Spleen (tissue), 13 donors: ENCODE measurements around the gene IPO7. TPM values are rescaled to one million over a fixed set of nuclear protein-coding genes. Genes with fewer than 3 reads are reported as not detected.
"Not testable (repeated sequence)": the region's sequence is repeated elsewhere in the genome, so short reads cannot be mapped to it uniquely, and the experiment has no call there.

ENCODE experiments used
- DNase-seq: peaks from one replicate; pipeline ENCODE4 v3.0.0-alpha.2; 2020
- H3K27ac ChIP-seq, 8 donors: fragments of 200-600 bp; sonication (generic) in 7 of 8; 1 replicate in 4 of 8; 2 replicates in 4 of 8; pipeline versions ENCODE4 v1.5.0 to v1.8.0; 2016 to 2021; ENCODE audit warnings: inconsistent platforms in 4 of 8, mild to moderate bottlenecking in 4 of 8, moderate library complexity in 1 of 8
- H3K27me3 ChIP-seq, 7 donors: fragments of 200-600 bp; sonication (generic) in 6 of 7; replicated peaks in 1 of 7; 1 replicate in 4 of 7; 2 replicates in 3 of 7; pipeline versions ENCODE4 v1.5.0 to v1.8.0; 2016 to 2021; ENCODE audit warnings: inconsistent platforms in 3 of 7, mild to moderate bottlenecking in 1 of 7
- H3K36me3 ChIP-seq, 6 donors: fragments of 200-600 bp; sonication (generic) in 5 of 6; 1 replicate in 4 of 6; 2 replicates in 2 of 6; pipeline versions ENCODE4 v1.5.0 to v1.8.0; 2016 to 2021; ENCODE audit warnings: inconsistent platforms in 2 of 6
- H3K4me1 ChIP-seq, 6 donors: fragments of 200-600 bp; sonication (generic) in 5 of 6; 1 replicate in 3 of 6; 2 replicates in 3 of 6; pipeline versions ENCODE4 v1.5.0 to v1.8.0; 2016 to 2021; ENCODE audit warnings: inconsistent platforms in 3 of 6
- H3K4me3 ChIP-seq, 8 donors: fragments of 200-600 bp; sonication (generic) in 7 of 8; 1 replicate in 4 of 8; 2 replicates in 4 of 8; pipeline versions ENCODE4 v1.5.0 to v1.8.0; 2016 to 2021; ENCODE audit warnings: inconsistent platforms in 4 of 8, mild to moderate bottlenecking in 4 of 8, moderate library complexity in 2 of 8
- H3K9me3 ChIP-seq, 8 donors: fragments of 200-600 bp; sonication (generic) in 7 of 8; 1 replicate in 4 of 8; 2 replicates in 4 of 8; pipeline versions ENCODE4 v1.5.0 to v1.8.0; 2016 to 2021; ENCODE audit warnings: inconsistent platforms in 4 of 8
- POLR2A ChIP-seq, 3 donors: fragments of 450-650 bp; IDR thresholded peaks; one replicate each; pipeline ENCODE4 v1.5.1; 2017; ENCODE audit warnings: antibody characterized with exemption in 3 of 3, mild to moderate bottlenecking in 1 of 3
- POLR2AphosphoS5 ChIP-seq, 3 donors: sonication (generic); formaldehyde crosslinking; IDR thresholded peaks; one replicate each; pipeline ENCODE4 v1.5.1; 2017; ENCODE audit warnings: antibody characterized with exemption in 3 of 3
- WGBS, 5 donors: extraction: QIAGEN DNeasy Blood & Tissue Kit in 3 of 5; methylation state at CpG; one replicate each; pipeline versions ENCODE4 v1.1.5 to v1.1.7; 2013 to 2018; 5-methylcytosine and 5-hydroxymethylcytosine counted together
- intact Hi-C: fragments of 100-400 bp; cut with DNase I; formaldehyde crosslinking; loops from one replicate; pipeline ENCODE4 v1.15.0; 2023; ENCODE audit warnings: low total_unique reads
- long read RNA-seq, 2 donors: transcript quantifications; one replicate each; lab custom pipeline, GENCODE V29; 2026
- polyA plus RNA-seq, 3 donors: library from polyadenylated mRNA; stranded (reverse); fragments of 200-250 nt; gene quantifications; one replicate each; pipeline ENCODE4 v1.2.1, GENCODE V29; 2013
- total RNA-seq, 7 donors: library from RNA; depleted of rRNA in 3 of 7; stranded (reverse); fragments of >200 nt in 3 of 7; fragmentation: NEBNext Ultra II Directional in 4 of 7; extraction: Animal tissue kit (Norgen Biotek cat#: 25700) in 4 of 7; gene quantifications; one replicate each; pipeline versions ENCODE4 v1.1.0 to v1.2.1, GENCODE V29; 2016 to 2021
- TF ChIP-seq, protein P1 (sequence below), 11 experiments: fragments of 200-600 bp in 7 of 11; fragments of 450-650 bp in 4 of 11; sonication (generic) in 4 of 11; IDR thresholded peaks in 8 of 11; conservative IDR thresholded peaks in 3 of 11; 1 replicate in 7 of 11; 2 replicates in 4 of 11; pipeline versions ENCODE4 v1.4.0 to v1.8.0; 2016 to 2021; ENCODE audit warnings: antibody characterized with exemption in 11 of 11, inconsistent platforms in 4 of 11, mild to moderate bottlenecking in 1 of 11
- donor health status: healthy with polysubstance abuse.
- donor health status: DM: no; HTN: no; CAD: no; lungs with moderate emphysema.
- donor health status: DM: no; HTN: no; CAD: no.
- donor health status: Bipolar disorder and iron deficiency.
- donor health status: healthy.
- donor health status: DM: no; HTN: no; CAD: no.
- donor health status: DM: yes; HTN: yes; CAD: no.

IPO7 gene
- total RNA-seq: 100 to 1,000 TPM in 1 of 7 donors, 10 to 100 TPM in 6; 53.9 to 104 (median 67.7) TPM
- 10 to 100 TPM; 12.8 to 20.0 (median 17.9) TPM for polyA plus RNA-seq
- long read RNA-seq, donor 1, full-length matches to known transcripts: 4 of 14 reads
- long read RNA-seq, donor 1, partial matches to known transcripts: 10 of 14 reads
- long read RNA-seq, donor 1, other reads (novel, unspliced or antisense): 0 of 14 reads
- long read RNA-seq, donor 2, partial matches to known transcripts: 16 of 16 reads
- long read RNA-seq, donor 2, other reads (novel, unspliced or antisense): 0 of 16 reads

DNA sequence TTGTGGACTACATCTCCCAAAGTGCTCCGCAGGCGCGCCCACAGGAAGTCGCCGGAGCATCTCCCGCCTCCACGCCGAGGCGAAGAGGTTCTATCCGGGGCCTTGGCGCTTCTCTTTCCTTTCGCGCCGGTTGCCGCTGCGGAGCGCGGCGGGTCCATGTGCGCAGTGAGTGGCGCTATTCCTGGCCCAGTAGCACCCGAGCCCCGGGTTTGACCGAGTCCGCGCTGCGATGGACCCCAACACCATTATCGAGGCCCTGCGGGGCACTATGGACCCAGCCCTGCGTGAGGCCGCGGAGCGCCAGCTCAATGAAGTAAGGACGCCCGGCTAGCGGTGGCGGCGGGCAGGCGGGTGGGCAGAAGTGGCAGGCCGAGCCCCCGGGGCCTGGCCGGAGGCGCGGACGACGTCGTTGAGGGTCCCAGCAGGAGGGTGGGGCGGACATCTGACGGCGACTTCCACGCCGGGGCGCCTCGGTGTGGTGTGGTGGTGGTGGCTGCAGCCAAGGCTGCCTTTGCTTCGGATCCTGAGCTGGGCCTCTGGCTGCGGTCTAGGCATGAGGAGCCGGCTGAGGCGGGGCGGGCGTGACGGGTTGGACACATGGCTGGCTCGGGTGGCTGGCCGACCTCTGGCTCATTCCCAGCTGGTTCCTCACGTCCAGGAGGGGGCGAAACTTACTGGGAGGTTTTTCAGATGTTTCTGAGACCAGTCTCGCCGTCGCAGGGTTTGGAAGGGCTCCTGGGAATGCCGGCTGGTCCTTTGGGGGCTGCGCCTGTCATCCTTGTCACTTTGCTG lies at the start of gene IPO7:
IPO7 (plus strand) TSS at position 118 of the 792 bp plus-strand sequence; CDS start at position 230, 112 bp downstream.
- TF ChIP-seq POLR2A (IDR thresholded peaks at IDR 0.05) (peak in 2 of 3 donors; percentile 50 to 62), POLR2AphosphoS5 (IDR thresholded peaks at IDR 0.05) (peak; percentile 95 to 98 (median 97))
- TF ChIP-seq, protein P1, sequence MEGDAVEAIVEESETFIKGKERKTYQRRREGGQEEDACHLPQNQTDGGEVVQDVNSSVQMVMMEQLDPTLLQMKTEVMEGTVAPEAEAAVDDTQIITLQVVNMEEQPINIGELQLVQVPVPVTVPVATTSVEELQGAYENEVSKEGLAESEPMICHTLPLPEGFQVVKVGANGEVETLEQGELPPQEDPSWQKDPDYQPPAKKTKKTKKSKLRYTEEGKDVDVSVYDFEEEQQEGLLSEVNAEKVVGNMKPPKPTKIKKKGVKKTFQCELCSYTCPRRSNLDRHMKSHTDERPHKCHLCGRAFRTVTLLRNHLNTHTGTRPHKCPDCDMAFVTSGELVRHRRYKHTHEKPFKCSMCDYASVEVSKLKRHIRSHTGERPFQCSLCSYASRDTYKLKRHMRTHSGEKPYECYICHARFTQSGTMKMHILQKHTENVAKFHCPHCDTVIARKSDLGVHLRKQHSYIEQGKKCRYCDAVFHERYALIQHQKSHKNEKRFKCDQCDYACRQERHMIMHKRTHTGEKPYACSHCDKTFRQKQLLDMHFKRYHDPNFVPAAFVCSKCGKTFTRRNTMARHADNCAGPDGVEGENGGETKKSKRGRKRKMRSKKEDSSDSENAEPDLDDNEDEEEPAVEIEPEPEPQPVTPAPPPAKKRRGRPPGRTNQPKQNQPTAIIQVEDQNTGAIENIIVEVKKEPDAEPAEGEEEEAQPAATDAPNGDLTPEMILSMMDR (IDR thresholded peaks at IDR 0.05 in 8 of 11, conservative IDR thresholded peaks at IDR 0.05 in 3 of 11): peak in 5 of 11 experiments; percentile 8 to 33 (median 13)
- peak; percentile 97 for DNase-seq
- no peaks in the 10 kb centered on the region for H3K9me3 ChIP-seq
- H3K4me3 ChIP-seq: peak within 1 kb of the TSS; percentile 81 to 99 (median 94)
- peak within 1 kb of the TSS; percentile 84 to 94 (median 91) for H3K27ac ChIP-seq
- peaks cover 21 to 54% (median 41%) of the 10 kb centered on the region in 6 donors for H3K4me1 ChIP-seq
- peaks cover 0 to 21% (median 3%) of the 10 kb centered on the region in 6 donors for H3K36me3 ChIP-seq
- intact Hi-C loops: no loop called here
- H3K27me3 ChIP-seq: no peaks in the 10 kb centered on the region
- WGBS, 5 donors: 0 to 1% (median 0%) methylated on average over 32 to 70 of the region's 70 CpGs

DNA sequence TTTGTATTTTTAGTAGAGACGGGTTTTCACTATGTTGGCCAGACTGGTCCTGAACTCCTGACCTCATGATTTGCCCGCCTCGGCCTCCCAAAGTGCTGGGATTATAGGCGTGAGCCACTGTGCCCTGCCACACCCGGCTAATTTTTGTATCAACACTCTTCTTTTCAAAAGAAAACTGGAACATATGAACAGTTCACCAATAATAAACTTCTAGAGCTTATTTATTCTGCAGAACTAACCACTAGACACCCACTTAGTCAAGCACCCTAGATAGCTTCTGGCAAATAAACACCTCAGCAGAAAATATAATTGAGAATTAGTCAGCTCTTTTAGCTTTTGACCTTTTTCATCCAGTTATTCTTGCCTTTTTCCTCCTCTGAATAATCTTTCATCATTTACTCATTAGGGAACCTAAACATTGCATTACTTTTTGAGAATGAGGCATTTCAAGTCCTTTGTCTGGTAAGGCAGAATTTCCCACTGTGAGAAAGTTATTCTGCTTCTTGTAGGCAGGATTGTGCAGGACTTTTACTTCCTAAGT lies 42.7 kb upstream of the IPO7 start:
- no peak for TF ChIP-seq POLR2A (IDR thresholded peaks at IDR 0.05)
- intact Hi-C loops: no loop called here
- Histone ChIP-seq H3K4me1 (no peaks in the 10 kb centered on the region), H3K27ac (no peak overlapping the region), H3K4me3 (no peak overlapping the region), H3K27me3 (no peaks in the 10 kb centered on the region), H3K9me3 (no peaks in the 10 kb centered on the region), H3K36me3 (no peaks in the 10 kb centered on the region)
- WGBS, 5 donors: 70 to 84% (median 72%) methylated on average over 5 of the region's 5 CpGs
- DNase-seq: peak; percentile 13

DNA sequence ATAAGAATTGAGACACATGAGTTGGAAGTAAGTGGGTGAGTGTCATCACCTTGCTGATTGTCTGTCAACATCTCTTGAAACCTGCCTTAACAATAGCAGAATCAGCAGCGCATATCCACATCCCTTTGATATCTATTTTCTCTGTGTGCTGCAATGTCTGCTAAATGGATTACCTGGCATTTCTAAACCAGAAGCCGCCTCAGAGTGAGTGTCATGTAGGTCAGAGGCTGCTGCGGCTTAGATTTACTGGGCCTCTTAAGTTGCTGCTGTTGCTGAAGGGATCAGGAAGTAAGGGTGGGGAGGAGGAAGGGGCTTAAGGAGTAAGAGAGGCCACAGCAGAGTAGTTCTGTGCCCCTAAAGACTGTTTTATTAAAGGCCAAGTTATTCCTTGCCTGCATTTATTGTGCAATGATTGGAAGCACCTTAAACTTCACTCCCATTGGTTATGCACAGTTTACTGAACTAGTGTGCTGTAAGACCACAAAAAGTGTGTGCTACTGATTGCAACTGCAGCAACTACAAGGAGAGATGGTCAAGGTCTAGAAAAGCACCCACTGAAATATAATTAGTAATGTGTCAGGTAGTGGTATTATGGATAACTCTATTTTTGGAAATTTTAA lies 40.3 kb upstream of the IPO7 start:
- TF ChIP-seq, protein P1 (IDR thresholded peaks at IDR 0.05 in 8 of 11, conservative IDR thresholded peaks at IDR 0.05 in 3 of 11): no peak
- TF ChIP-seq POLR2AphosphoS5 (IDR thresholded peaks at IDR 0.05): no peak
- TF ChIP-seq POLR2A (IDR thresholded peaks at IDR 0.05): no peak
- 31 to 48% (median 41%) methylated on average over 3 of the region's 3 CpGs for WGBS, 5 donors
- no peaks in the 10 kb centered on the region for H3K4me1 ChIP-seq
- DNase-seq: no peak
- H3K4me3 ChIP-seq: no peak overlapping the region
- no peaks in the 10 kb centered on the region for H3K36me3 ChIP-seq
- intact Hi-C loops: no loop called here
- H3K27ac ChIP-seq: no peak overlapping the region
- H3K9me3 ChIP-seq: no peaks in the 10 kb centered on the region
- no peaks in the 10 kb centered on the region for H3K27me3 ChIP-seq

DNA sequence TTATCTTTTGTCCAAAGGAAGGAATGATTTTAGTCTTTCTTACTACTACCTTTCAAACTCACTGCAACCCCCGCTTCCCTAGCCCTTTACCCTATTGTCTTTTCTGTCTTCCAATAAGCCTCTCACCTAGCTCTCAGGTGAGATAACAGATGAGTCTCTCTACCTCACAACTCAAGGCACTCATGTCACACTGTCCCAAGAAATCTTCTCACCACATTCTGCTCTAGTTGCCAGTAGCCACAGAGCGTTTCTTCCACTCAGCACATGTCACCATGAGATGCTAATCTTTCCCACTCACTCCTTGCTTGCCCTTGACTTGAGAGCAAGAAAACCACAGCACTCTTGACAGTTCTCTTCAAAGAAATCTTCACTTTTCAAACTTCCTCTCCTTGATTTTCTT lies 37.4 kb upstream of the IPO7 start:
- peak; percentile 0 for DNase-seq
- peaks cover 0 to 8% (median 0%) of the 10 kb centered on the region in 7 donors for H3K27me3 ChIP-seq
- H3K36me3 ChIP-seq: no peaks in the 10 kb centered on the region
- H3K4me1 ChIP-seq: no peaks in the 10 kb centered on the region
- no peak overlapping the region for H3K27ac ChIP-seq
- H3K9me3 ChIP-seq: no peaks in the 10 kb centered on the region
- TF ChIP-seq POLR2AphosphoS5 (IDR thresholded peaks at IDR 0.05) (no peak), POLR2A (IDR thresholded peaks at IDR 0.05) (no peak)
- TF ChIP-seq, protein P1 (IDR thresholded peaks at IDR 0.05 in 8 of 11, conservative IDR thresholded peaks at IDR 0.05 in 3 of 11): no peak
- intact Hi-C loops: no loop called here
- H3K4me3 ChIP-seq: no peak overlapping the region
- 52 to 62% (median 57%) methylated on average over 2 of the region's 2 CpGs for WGBS, 5 donors

DNA sequence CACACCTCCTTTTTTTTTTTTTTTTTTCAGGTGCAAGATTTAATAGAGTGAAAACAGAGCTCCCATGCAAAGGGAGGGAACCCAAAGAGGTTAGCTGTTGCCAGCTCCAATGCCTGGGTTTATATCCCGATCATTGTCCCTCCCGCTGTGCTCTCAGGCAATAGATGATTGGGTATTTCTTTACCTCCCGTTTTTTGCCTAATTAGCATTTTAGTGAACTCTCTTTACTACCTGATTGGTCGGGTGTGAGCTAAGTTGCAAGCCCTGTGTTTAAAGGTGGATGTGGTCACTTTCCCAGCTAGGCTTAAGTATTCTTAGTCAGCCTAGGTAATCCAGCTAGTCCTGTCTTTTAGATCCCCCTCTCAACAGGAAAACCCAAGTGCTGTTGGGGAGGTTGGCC lies 36.7 kb upstream of the IPO7 start:
- H3K36me3 ChIP-seq, H3K9me3 ChIP-seq, H3K27me3 ChIP-seq, H3K27ac ChIP-seq, DNase-seq, intact Hi-C loops, H3K4me3 ChIP-seq, H3K4me1 ChIP-seq: not testable (repeated sequence)
- WGBS, 5 donors: 71 to 87% (median 77%) methylated on average over 4 of the region's 4 CpGs
